CD4-positive, alpha-beta T cell treated with Interleukin-15 for 4 hours (primary cell): ENCODE data around the gene G0S2.
A peak's percentile ranks its signal among the peaks of the same experiment; 100 is the strongest.

ENCODE experiments used
- DNase-seq: peaks from one replicate; pipeline ENCODE4 v3.0.0-alpha.2; 2020; ENCODE audit warnings: low spot score

G0S2 gene

DNA sequence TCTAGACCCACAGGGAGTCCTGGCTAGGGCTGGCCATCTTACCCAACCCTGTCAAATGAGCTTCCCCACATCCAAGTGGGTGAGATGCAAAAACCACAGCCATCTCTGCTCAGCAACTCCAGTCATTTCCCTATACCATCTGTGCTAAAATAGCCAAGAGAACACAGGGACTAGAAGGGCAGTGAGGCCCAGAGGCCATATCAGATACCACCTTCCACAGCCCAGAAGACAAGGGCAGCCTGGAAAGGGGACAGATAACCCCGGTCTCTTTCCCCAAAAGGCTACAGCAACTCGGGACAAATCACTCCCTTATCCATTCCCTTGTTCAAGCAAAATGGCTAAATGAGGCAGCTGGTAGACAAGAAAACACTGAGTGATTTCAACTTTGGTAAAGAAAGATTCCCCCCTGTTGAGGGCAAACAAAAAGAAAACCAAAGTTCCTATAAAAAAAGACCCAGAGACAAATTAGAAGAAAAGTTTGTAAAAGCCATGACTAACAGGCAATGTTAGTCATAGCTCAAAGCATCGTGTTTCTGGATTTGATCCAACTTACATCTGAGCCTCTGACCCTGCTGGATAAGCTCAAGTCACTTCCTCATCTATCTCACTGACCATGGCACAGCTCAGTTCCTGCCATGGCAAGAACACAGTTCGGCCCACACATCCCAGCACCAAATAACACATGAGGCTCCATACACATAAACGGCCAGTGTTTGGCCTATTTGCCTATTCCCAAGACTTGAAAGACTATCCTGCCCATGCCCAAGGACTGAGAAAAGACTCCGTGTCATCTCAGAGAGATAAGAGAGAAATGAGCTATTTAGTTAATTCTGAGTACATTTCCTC is 26.1 kb upstream of the G0S2 start:
- peak; percentile 15 for DNase-seq

DNA sequence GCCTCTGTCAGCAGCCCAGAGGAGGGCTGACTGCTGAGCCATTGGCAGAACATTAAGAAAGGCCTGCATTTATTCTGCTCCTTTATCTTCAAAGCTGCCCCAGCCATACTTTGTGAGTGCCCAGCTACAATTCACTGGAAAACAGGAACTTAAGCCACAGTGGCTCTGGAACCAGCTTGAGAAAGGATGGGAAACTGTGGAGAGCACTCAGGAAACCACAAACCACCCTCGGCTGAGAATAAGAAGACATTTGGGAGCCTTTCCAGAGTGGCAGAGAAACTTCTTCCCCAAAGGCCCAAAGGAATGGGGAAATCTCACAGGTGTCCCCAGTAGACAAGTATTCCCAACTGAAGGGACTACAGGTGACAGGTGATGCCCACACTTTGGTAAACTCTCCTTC is 24.8 kb upstream of the G0S2 start:
- no peak for DNase-seq

DNA sequence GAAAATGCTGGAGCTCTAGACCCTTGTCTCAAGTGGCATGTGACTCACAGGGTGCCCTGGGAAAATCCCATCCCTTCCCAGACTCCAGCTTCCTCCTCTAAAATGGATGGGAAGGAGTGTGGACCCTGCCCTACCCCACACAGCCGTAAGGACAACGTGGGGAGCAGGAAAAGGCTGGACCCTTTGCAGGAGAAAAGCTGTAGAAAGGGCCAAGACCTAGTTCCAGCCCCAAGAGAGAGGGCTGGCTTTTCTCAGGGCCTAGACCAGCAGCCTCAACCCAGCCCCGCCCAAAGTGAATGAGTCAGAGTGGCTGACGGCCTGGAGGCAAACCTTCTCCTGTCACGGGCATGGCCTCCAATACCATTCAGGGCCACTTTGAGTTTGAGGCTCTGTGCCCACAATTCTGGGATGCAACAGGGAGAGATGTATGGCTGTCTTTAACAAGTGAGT is 24.0 kb upstream of the G0S2 start:
- DNase-seq, result peak; percentile 66

DNA sequence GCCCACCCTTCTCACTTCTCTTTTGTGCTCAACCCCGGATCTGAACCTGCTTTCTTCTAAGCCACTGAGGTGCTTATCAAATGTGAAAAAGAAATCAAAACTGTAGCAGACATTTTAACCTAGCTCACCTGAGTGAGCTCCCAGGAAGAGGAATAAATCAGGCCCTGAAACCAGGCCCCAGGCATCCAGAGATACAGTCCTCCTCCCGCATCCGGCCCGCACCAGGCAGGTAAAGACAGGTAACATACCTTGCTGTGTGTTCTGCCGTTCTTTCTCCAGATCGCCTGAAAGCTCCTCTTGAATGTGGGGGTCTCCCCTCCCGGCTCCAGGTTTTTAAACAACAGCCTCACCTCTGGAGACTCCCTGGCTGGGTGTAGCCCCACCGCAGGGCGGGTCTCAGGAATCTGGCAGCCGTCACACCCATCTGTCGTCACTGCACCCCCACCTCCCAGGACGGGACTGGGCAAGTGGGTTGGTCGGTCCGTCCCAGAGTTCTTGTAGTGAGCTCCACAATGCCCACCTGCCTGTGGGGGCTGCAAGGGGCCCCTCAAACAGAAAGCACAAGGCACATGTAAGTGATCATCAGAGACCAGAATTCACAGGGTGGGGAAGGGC is 23.0 kb upstream of the G0S2 start, which contains the start of gene LAMB3:
TSS of gene LAMB3 (minus strand) at position 305 of the 615 bp plus-strand sequence. CDS start 1,481 bp downstream, outside the sequence.
- DNase-seq, result no peak

DNA sequence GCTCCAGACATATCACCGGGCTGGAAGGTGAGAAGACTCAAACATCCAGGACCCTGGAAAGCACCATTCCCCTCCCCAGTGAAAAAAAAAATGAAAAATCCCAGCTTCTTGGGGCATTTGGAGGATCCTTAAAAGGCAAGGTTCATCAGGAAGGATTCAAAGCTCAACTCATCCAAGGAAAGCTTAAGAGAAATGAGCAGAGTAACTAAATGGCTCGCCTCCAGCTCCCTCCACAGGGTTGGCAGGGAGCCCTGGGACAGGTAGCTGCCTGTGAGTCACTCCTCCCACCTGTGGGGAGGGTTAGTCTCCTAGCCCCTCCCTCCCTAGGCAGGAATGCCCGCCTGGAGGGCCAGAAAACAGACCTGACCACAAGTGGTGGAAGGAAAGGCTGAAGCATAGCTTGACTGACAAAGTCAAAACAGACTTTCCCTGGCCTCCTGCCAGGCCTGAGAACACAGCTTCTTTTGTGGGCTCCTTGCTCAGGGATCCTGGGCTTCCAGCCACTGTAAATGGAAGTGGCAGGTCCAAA is 22.3 kb upstream of the G0S2 start:
- DNase-seq, result peak; percentile 35

DNA sequence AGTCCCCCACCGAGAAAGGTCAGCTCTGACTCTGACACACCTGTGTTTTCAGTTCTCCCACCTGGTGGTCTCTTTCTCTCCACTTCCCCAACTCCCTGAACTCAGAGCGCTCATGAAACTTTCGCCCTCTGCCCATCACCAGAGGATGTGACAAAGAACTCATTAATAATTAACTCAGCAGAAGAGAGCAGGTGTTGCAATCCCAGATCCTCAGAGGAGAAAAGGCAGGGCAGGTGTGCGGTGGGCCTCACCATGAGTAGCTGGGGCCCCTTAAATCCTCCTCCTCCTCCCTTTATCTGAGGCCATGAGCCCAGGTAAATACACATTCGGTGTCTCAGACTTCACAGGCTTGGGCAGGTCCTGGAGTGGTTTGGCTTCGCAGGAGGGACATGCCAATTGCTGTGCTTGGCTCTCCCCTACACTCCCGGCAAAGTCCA is 21.3 kb upstream of the G0S2 start:
- no peak for DNase-seq

DNA sequence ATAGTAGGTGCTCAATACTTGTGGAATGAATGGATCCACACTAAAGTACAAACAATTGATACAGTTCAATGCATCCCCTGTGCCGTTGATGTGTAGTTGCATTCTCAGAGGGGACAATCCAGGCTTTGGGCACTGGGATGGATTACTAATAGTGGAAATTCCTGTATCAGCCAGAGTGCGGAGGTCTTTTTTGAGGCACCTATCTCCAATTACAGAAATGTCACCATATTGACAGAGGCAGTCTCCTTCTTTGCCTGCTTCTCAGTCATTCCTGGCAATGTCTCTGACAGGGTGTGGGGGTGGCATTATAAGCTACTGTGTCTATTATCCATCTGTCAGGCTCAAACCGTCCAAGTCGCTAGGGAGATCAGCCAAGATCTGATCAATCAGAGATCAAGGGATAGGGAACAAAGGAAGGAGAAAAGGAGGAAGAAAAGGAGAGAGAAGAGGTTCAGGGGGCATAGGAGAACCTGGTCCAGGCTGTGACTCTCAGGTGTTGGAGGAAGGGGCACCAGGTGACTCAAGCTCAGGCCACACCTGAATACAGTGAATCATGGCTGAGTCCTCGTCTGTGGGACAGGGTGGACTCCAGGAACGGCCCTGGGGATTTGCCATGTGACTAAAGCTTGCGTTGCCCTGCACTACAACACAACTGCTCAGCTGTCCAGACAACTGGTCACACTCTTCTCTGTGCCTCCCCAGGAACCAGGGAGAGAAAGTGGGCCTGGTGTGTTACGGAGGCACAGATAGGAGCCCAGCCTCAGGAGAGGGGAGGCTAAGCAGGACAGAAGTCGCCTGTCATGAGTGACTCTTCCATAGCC is 19.6 kb upstream of the G0S2 start:
- DNase-seq, result no peak

DNA sequence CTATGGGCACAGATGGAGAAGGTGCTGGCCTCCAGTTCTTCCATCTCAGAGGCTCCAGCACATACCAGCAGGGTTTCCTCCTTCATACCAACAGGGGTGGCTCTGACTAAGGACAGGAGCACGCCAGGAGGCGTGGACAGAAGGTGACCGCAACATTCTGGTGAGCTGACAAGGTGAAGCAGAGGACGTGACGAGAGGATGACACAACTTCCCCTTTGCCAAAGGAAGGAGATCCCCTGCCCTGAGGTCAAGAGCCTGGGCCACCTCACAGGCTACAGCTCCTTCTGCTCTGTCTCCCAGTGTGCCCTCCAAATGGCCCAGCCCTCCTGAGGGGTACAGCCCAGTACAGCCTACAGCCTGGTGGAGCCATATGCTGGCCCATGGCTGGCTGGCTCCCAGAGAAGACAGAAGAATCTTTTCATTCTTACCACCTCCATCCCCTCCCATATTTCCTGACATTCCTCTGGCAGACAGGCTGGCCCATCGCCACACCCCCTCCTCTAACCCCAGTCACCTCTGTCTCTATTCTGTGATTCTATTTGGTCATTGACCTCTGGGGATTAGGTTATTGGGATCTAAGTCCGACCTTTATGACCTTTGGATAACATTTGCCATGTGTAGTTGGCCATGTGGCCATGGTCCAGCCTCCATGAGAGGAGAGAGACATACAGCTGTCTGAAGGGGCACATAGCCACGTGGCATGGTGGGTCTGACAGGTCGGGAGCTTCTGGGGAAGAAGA is 17.9 kb upstream of the G0S2 start:
- no peak for DNase-seq

DNA sequence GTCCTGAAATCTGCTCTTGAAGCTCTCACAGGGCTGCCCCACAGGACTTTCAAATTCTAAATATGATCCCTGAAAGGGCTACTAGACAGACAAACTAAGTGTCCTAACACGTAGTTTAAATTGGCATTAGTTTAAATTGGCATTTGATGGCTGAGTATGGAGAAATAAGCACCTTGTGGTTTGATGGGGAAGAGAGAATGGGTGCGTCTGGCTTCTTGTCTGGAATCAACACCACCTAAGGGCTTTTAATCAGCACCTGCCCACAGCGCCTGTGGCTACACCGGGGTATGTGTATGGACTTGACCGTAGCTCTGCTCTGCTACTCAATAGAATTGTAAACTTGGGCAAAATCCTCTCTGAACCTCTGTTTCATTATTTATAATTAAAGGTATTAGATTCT is 17.3 kb upstream of the G0S2 start:
- DNase-seq, result no peak

DNA sequence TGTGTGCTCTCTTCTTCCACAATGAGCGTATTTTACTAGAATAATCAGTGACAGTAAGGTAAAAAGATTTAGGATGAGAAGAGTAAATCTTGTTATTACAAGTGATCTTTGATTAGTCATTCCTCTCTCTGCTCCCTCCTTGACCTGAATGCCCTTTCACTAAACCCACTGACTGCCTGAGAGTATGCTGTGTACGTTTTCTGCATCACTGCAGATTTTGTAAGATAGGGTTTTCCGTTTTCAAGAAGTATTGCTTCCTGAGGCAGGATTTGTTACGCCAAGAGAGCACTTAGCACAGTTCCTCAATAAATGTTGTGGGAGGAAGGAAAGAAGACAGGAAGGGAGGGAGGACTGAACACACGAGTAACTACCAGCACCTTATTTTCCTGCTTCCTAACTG is 15.3 kb upstream of the G0S2 start:
- no peak for DNase-seq

DNA sequence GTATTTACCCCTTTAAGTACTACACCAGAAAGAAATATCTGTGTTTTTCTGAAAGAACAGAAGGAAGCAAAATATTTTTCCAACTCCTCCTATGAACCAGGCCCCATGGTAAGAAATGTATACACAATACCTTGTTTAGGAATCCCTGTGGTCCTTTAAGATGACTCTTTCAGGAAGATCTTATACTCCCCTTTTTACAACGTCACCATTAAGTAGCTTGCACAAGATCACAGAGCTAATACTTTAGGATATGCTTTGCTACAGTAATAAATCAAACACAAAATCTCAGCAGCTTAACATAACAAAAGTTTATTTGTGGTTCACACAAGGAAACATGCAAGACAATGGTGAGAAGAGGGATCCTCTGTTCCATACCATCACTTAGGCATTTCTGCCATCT is 14.1 kb upstream of the G0S2 start:
- DNase-seq, result no peak

DNA sequence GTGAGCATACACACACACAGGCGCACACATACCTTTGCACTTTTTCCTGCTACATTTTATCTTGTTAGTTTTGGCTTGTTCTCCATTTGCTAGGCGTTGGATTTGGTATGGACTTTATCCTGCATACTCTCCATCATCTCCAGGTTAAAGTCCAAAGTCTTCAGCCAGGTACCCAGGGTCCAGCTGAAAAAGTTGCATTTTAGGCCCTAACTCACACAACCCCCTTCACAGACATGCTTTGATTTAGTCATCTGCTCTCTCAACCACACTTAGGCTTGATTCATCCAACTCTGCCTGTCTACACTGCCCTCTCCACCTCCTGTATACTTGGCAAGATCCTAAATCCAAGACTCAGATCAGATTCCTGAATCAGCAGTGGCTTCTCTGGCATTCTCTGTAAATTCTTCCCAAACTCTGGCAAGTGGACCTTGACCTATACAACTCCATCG is 12.3 kb upstream of the G0S2 start:
- no peak for DNase-seq

DNA sequence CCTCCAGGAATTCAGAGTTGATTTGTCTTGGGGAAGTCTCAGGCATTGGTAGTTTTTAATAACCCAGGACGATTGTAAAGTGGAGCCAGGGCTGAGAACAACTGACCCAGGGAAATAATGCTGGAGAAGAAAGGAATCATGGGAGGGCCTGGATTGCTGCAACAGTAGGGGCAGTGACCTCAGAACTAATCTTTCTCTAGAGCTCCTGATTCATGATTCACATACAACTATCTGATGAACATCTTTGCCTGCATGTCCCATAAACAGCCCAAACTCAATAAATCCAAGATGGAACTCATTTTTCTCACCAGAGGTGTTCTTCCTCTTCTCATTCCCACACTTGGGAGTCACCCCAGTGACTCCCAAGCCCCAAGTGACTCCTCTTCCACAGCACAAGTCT is 8.1 kb upstream of the G0S2 start:
- DNase-seq, result no peak

DNA sequence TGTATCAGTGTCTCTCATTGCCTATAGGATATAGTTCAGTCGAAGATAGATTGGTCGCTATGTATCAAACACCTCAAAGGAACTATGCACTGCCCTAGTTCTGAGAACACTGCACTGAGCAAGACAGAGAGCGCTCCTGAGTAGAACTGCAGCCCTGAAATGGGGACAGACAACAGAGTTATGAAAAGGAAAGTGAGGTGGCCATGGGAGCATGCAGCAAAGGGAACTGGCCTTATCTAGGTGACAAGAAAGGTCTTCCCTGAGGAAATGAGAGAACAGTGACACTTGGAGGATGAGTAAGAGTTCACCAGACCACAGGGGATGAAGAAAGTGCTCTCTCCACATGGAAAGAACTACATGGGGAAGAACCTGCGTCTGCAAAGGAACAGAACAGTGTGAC is 7.5 kb upstream of the G0S2 start:
- DNase-seq, result no peak

DNA sequence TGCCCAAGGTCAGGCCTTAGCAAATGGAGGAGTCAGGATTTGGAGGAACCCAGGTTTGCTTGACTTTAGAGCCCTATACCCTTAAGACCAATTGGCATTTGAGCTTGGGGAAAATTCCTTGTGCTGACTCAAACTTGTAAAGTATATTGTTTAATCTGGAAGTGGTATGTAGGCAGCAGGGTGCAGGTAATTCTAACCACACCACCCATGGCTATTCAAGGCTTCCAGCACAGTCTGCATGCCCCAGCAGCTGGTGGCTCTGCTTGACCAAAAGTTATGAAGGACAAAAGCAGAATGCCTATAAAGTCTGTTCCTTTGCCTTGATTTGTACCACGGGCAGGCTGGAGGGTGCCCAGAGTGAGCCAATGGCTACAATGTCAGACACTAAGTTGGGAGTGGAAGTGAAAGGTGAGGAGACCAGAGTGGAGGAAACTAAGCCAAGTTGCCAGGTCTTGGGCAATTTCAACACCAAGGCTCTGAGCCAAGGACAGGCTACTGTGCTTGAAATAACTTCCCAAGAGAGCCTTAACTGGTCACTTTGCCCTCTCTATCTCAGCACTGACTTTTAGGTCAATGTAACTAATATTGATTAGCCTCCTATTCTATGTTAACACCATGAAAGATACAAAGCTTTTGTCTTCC is 4.7 kb upstream of the G0S2 start:
- DNase-seq, result no peak

DNA sequence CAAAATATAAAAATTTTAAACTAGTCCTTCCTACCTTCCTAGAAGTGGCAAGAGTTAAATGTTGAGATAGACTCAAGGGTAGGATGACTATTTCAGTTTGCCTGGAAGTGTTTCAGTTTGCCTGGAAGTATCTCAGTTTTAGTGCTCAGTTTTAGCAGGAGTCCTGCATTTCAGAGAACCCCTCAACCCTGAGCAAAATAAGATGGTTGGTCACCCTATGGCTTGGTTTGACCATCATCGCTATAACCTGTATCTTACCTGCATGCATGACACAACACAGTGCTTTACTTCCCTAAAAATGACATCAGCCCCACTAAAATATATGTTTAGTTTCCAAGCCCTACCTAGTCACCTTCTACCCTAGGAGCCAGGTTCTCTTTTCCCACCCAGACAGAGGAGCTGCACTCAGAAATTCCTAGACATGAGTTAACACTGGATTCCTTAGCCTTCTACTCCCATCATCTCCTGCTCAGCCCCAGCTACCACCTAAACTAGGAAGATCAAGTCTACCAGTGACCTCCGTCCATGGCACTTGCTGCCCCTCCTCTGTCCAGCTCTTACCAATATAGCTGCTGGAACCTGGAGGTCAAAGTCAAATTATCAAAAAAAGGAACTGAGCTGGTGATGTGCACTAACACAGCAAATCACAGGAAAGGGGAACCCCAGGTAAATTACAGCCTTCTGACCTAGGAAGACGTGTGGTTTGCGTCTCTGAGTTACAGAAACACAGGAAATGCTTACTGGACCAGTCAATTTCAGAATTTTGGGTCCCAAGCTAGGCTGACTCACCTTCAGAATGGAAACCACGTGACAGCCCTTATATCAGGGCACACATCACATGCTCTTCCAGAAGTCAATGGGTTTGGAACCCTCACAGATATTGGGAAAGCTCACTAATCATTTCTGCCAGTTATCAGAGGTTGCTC is 2.2 kb upstream of the G0S2 start:
- peak; percentile 47 for DNase-seq

DNA sequence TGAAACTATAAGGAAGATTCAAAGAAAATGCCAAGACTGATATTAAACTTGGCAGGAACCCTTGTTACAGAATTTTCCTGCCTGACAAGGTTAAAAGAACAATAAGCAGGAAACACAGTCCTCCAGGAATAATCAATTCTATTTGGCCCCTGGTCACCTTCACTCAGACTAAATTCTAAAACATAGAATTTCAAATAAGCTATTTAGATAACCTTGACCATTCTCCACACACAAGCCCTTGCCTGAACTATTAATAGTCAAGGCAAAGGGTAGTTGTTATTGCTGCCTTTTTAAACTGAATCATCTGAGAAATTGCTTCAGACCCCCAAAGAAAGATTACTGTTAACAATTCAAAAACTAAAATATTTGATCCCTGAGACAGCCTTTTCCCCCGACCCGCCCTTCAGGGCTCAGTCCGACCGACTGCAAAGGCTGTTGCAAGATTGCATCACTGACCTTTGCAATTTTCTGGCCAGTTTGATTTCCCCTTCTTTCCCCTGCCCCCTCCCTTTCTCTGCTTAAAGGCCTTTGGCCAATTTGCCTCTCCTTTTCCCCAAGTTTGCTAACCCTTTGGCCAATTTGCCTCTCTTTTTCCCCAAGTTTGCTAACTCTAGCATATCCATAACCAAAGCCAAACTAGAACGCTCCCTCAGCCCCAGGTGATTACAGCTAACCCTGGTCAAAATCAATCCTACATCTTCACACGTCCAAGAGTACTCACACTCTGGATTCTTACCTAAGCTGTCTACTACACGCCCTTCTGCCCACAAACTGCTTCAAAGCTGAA is 1.4 kb upstream of the G0S2 start:
- no peak for DNase-seq

DNA sequence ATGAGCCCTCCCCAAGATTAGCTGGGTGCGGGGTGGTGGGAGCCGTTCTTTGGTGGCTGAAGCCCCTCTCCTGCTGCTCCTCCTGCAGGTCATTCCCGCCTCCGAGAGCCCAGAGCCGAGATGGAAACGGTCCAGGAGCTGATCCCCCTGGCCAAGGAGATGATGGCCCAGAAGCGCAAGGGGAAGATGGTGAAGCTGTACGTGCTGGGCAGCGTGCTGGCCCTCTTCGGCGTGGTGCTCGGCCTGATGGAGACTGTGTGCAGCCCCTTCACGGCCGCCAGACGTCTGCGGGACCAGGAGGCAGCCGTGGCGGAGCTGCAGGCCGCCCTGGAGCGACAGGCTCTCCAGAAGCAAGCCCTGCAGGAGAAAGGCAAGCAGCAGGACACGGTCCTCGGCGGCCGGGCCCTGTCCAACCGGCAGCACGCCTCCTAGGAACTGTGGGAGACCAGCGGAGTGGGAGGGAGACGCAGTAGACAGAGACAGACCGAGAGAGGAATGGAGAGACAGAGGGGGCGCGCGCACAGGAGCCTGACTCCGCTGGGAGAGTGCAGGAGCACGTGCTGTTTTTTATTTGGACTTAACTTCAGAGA is 448 bp downstream of the G0S2 start:
- no peak for DNase-seq
